Activated CD4-positive, alpha-beta memory T cell treated with anti-CD3 and anti-CD28 coated beads, Interleukin-2, amount 10 ng/mL, durations not matched to agents 7 days and 5 days (primary cell): ENCODE data around the gene SENP3. TPM values are rescaled to one million over a fixed set of nuclear protein-coding genes. Genes with fewer than 3 reads are reported as not detected.

Source experiments
- CTCF ChIA-PET: fragments of 350-600 bp; sonication (Branson Sonifier 250); formaldehyde crosslinking; loops from one replicate; lab custom pipeline; 2021; ENCODE audit warnings: antibody characterized with exemption, inconsistent platforms; lab: Charles Lee
- POLR2A ChIA-PET: fragments of 350-600 bp; sonication (Branson Sonifier 250); formaldehyde crosslinking; loops from one replicate; lab custom pipeline; 2021; ENCODE audit warnings: antibody characterized with exemption; lab: Charles Lee
- DNase-seq: peaks from one replicate; pipeline ENCODE4 v3.0.0-alpha.2; 2020
- H3K27ac Mint-ChIP-seq: one replicate; pipeline ENCODE4 v1.8.0; 2021; ENCODE audit warnings: mild to moderate bottlenecking, mixed read lengths
- H3K27me3 Mint-ChIP-seq: one replicate; pipeline ENCODE4 v1.8.0; 2021; ENCODE audit warnings: mixed read lengths
- H3K36me3 Mint-ChIP-seq: one replicate; pipeline ENCODE4 v1.8.0; 2021; ENCODE audit warnings: low read depth, mixed read lengths
- H3K4me1 Mint-ChIP-seq: one replicate; pipeline ENCODE4 v1.8.0; 2021; ENCODE audit warnings: mixed read lengths
- H3K4me3 Mint-ChIP-seq: one replicate; pipeline ENCODE4 v1.8.0; 2021; ENCODE audit warnings: mild to moderate bottlenecking, mixed read lengths
- H3K9me3 Mint-ChIP-seq: one replicate; pipeline ENCODE4 v1.8.0; 2021; ENCODE audit warnings: mixed read lengths
- total RNA-seq, 2 experiments: library from RNA; stranded (reverse); gene quantifications; one replicate each; pipeline ENCODE4 v1.2.3, GENCODE V29; 2021

SENP3 gene
- total RNA-seq, result 10 to 100 TPM; 37.6 to 39.9 TPM

- H3K27me3 Mint-ChIP-seq, result no peaks in the 10 kb centered on the region
- H3K27ac Mint-ChIP-seq, result peak within 1 kb of the TSS; percentile 93
- CTCF ChIA-PET, result interaction anchor here (0.8 to 6.2 kb wide), 35 partner anchors 9 to 516 kb away, joined by 3 to 207 read pairs (median 7); partner anchors contain the start of genes CD68, FXR2, GABARAP and MPDU1
- peak; percentile 91 for DNase-seq
- H3K9me3 Mint-ChIP-seq, result no peaks in the 10 kb centered on the region
- peak within 1 kb of the TSS; percentile 91 for H3K4me3 Mint-ChIP-seq
- H3K4me1 Mint-ChIP-seq, result peaks cover 48% of the 10 kb centered on the region
- H3K36me3 Mint-ChIP-seq, result peaks cover 39% of the 10 kb centered on the region
- POLR2A ChIA-PET, result interaction anchor here (1.0 to 4.5 kb wide), 24 partner anchors 9 to 280 kb away, joined by 3 to 80 read pairs (median 5); partner anchors contain the start of genes ACAP1, CD68, MPDU1 and POLR2A
Measured at GRCh38 chr17:7561589-7562207, at the start of gene SENP3. Gene SENP3, plus strand, starts transcription at chr17:7561919. Its CDS starts 1,158 bp downstream, at chr17:7563077.

- Mint-ChIP-seq H3K4me1 (no peaks in the 10 kb centered on the region), H3K36me3 (peaks cover 74% of the 10 kb centered on the region), H3K27ac (no peak overlapping the region), H3K9me3 (no peaks in the 10 kb centered on the region), H3K4me3 (no peak overlapping the region), H3K27me3 (no peaks in the 10 kb centered on the region)
- no peak for DNase-seq
- ChIA-PET POLR2A (interaction anchor here (2.9 to 4.2 kb wide), 2 partner anchors 40 to 49 kb away, joined by 11 to 43 read pairs; partner anchors contain the start of gene SENP3), CTCF (interaction anchor here (0.6 to 15.8 kb wide), 3 partner anchors 22 to 47 kb away, joined by 3 to 207 read pairs (median 16); partner anchors contain the start of genes SENP3 and TNFSF13)
Measured at GRCh38 chr17:7512105-7512504, 49.6 kb upstream of the SENP3 start.

- Mint-ChIP-seq H3K27me3 (no peaks in the 10 kb centered on the region), H3K4me3 (no peak overlapping the region), H3K36me3 (peaks cover 66% of the 10 kb centered on the region), H3K9me3 (no peaks in the 10 kb centered on the region), H3K27ac (no peak overlapping the region), H3K4me1 (no peaks in the 10 kb centered on the region)
- POLR2A ChIA-PET, result interaction anchor here (1.0 to 4.2 kb wide), 6 partner anchors 39 to 76 kb away, joined by 3 to 43 read pairs (median 4); partner anchors contain the start of genes SENP3 and TNFSF13
- CTCF ChIA-PET, result interaction anchor here (0.7 to 15.8 kb wide), 9 partner anchors 10 to 77 kb away, joined by 3 to 207 read pairs (median 5); partner anchors contain the start of genes SENP3, SOX15, TNFSF12 and TNFSF13
- no peak for DNase-seq
Measured at GRCh38 chr17:7512824-7513540, 48.7 kb upstream of the SENP3 start.

- H3K36me3 Mint-ChIP-seq, result peaks cover 57% of the 10 kb centered on the region
- CTCF ChIA-PET, result interaction anchor here (0.7 to 15.8 kb wide), 19 partner anchors 9 to 184 kb away, joined by 3 to 207 read pairs (median 4); partner anchors contain the start of genes MPDU1, NEURL4, SENP3 and SOX15
- no peaks in the 10 kb centered on the region for H3K4me1 Mint-ChIP-seq
- POLR2A ChIA-PET, result interaction anchor here (1.1 to 4.2 kb wide), 7 partner anchors 38 to 174 kb away, joined by 3 to 43 read pairs (median 4); partner anchors contain the start of genes SENP3, TNFSF13, TP53 and WRAP53
- no peak overlapping the region for H3K27ac Mint-ChIP-seq
- DNase-seq, result no peak
- no peaks in the 10 kb centered on the region for H3K9me3 Mint-ChIP-seq
- H3K27me3 Mint-ChIP-seq, result no peaks in the 10 kb centered on the region
- no peak overlapping the region for H3K4me3 Mint-ChIP-seq
Measured at GRCh38 chr17:7513850-7514419, 47.8 kb upstream of the SENP3 start.

GRCh38 chr17:7515911-7516610, 45.7 kb upstream of the SENP3 start:
- no peak overlapping the region for H3K4me3 Mint-ChIP-seq
- ChIA-PET CTCF (interaction anchor here (0.6 to 15.8 kb wide), 9 partner anchors 13 to 160 kb away, joined by 3 to 207 read pairs (median 9); partner anchors contain the start of genes MPDU1, SENP3, SOX15 and TNFSF12), POLR2A (interaction anchor here (0.7 to 1.7 kb wide), 8 partner anchors 9 to 79 kb away, joined by 3 to 6 read pairs (median 4); partner anchors contain the start of genes POLR2A and SENP3)
- no peak overlapping the region for H3K27ac Mint-ChIP-seq
- H3K27me3 Mint-ChIP-seq, result no peaks in the 10 kb centered on the region
- H3K9me3 Mint-ChIP-seq, result no peaks in the 10 kb centered on the region
- peaks cover 40% of the 10 kb centered on the region for H3K36me3 Mint-ChIP-seq
- H3K4me1 Mint-ChIP-seq, result no peaks in the 10 kb centered on the region
- DNase-seq, result no peak

GRCh38 chr17:7523033-7523432, 38.7 kb upstream of the SENP3 start:
- CTCF ChIA-PET, result interaction anchor here (0.7 to 15.8 kb wide), 6 partner anchors 8 to 257 kb away, joined by 3 to 207 read pairs (median 4); partner anchors contain the start of genes SENP3 and TNFSF13
- H3K27ac Mint-ChIP-seq, result no peak overlapping the region

GRCh38 chr17:7528842-7529241, 32.9 kb upstream of the SENP3 start:
- peaks cover 18% of the 10 kb centered on the region for H3K9me3 Mint-ChIP-seq
- POLR2A ChIA-PET, result no interaction called here
- H3K4me3 Mint-ChIP-seq, result no peak overlapping the region
- CTCF ChIA-PET, result no interaction called here
- no peak overlapping the region for H3K27ac Mint-ChIP-seq
- H3K4me1 Mint-ChIP-seq, result no peaks in the 10 kb centered on the region
- no peak for DNase-seq
- no peaks in the 10 kb centered on the region for H3K27me3 Mint-ChIP-seq
- H3K36me3 Mint-ChIP-seq, result peaks cover 3% of the 10 kb centered on the region

More at GRCh38 chr17:7523033-7523432, 38.7 kb upstream of the SENP3 start:
- Mint-ChIP-seq H3K36me3 (no peaks in the 10 kb centered on the region), H3K4me3 (no peak overlapping the region), H3K4me1 (no peaks in the 10 kb centered on the region), H3K27me3 (no peaks in the 10 kb centered on the region), H3K9me3 (peaks cover 9% of the 10 kb centered on the region)
- peak; percentile 53 for DNase-seq
- POLR2A ChIA-PET, result interaction anchor here (1.2 kb wide), 1 partner anchor 38 kb away, joined by 4 read pairs; no protein-coding TSS in a partner anchor

GRCh38 chr17:7530023-7530900, 31.5 kb upstream of the SENP3 start:
- ChIA-PET CTCF (interaction anchor here (0.7 to 3.6 kb wide), 2 partner anchors 13 to 31 kb away, joined by 3 to 13 read pairs; partner anchors contain the start of gene SENP3), POLR2A (interaction anchor here (1.2 kb wide), 1 partner anchor 30 kb away, joined by 3 read pairs; no protein-coding TSS in a partner anchor)
- H3K4me1 Mint-ChIP-seq, result no peaks in the 10 kb centered on the region
- H3K36me3 Mint-ChIP-seq, result peaks cover 3% of the 10 kb centered on the region
- no peak overlapping the region for H3K4me3 Mint-ChIP-seq
- no peak for DNase-seq
- peaks cover 5% of the 10 kb centered on the region for H3K27me3 Mint-ChIP-seq
- peaks cover 18% of the 10 kb centered on the region for H3K9me3 Mint-ChIP-seq
- no peak overlapping the region for H3K27ac Mint-ChIP-seq

GRCh38 chr17:7538050-7538449, 23.7 kb upstream of the SENP3 start:
- peaks cover 6% of the 10 kb centered on the region for H3K27me3 Mint-ChIP-seq
- ChIA-PET CTCF (interaction anchor here (0.5 kb wide), 1 partner anchor 196 kb away, joined by 3 read pairs; no protein-coding TSS in a partner anchor), POLR2A (no interaction called here)
- H3K36me3 Mint-ChIP-seq, result peaks cover 3% of the 10 kb centered on the region
- H3K9me3 Mint-ChIP-seq, result peaks cover 13% of the 10 kb centered on the region
- no peak overlapping the region for H3K27ac Mint-ChIP-seq
- no peaks in the 10 kb centered on the region for H3K4me1 Mint-ChIP-seq
- DNase-seq, result no peak
- no peak overlapping the region for H3K4me3 Mint-ChIP-seq

- DNase-seq, result no peak
- Mint-ChIP-seq H3K36me3 (peaks cover 3% of the 10 kb centered on the region), H3K4me1 (no peaks in the 10 kb centered on the region), H3K27ac (no peak overlapping the region), H3K4me3 (no peak overlapping the region), H3K9me3 (peaks cover 13% of the 10 kb centered on the region), H3K27me3 (peaks cover 10% of the 10 kb centered on the region)
- ChIA-PET CTCF (interaction anchor here (1.1 kb wide), 1 partner anchor 22 kb away, joined by 3 read pairs; no protein-coding TSS in a partner anchor), POLR2A (no interaction called here)
Measured at GRCh38 chr17:7538891-7539545, 22.7 kb upstream of the SENP3 start.
